Testis (tissue), 3 donors: ENCODE data around the gene PCDHGC5. TPM values are rescaled to one million over a fixed set of nuclear protein-coding genes. Genes with fewer than 3 reads are reported as not detected.

Experiments used
- DNase-seq: peaks from one replicate; pipeline ENCODE4 v3.0.0-alpha.2; 2019
- H3K27ac ChIP-seq, 2 donors: fragments of 200-600 bp; sonication (generic); one replicate each; pipeline ENCODE4 v1.5.1; 2019
- H3K27me3 ChIP-seq: fragments of 200-600 bp; sonication (generic); one replicate; pipeline ENCODE4 v1.5.1; 2019
- H3K36me3 ChIP-seq: fragments of 200-600 bp; sonication (generic); one replicate; pipeline ENCODE4 v1.5.1; 2017; ENCODE audit warnings: low read depth; ENCODE audit errors: missing control alignments
- H3K4me1 ChIP-seq: fragments of 200-600 bp; sonication (generic); one replicate; pipeline ENCODE4 v1.5.1; 2019
- H3K4me3 ChIP-seq, 2 donors: fragments of 200-600 bp; sonication (generic); one replicate each; pipeline ENCODE4 v1.5.1; 2017 to 2019
- H3K9me3 ChIP-seq: fragments of 200-600 bp; sonication (generic); one replicate; pipeline ENCODE4 v1.5.1; 2017
- CTCF ChIP-seq, 3 experiments: fragments of 450-650 bp in 2 of 3; fragments of 200-600 bp in 1 of 3; sonication (generic) in 1 of 3; IDR thresholded peaks; one replicate each; pipeline ENCODE4 v1.5.1; 2016 to 2019; ENCODE audit warnings: antibody characterized with exemption in 3 of 3, mild to moderate bottlenecking in 2 of 3, moderate library complexity in 1 of 3
- POLR2A ChIP-seq: fragments of 450-650 bp; IDR thresholded peaks from one replicate; pipeline ENCODE4 v1.6.1; 2017; ENCODE audit warnings: antibody characterized with exemption, mild to moderate bottlenecking, moderate library complexity
- WGBS, 2 donors: methylation state at CpG; one replicate each; pipeline ENCODE4 v1.1.5; 2018; 5-methylcytosine and 5-hydroxymethylcytosine counted together
- intact Hi-C: fragments of 100-400 bp; cut with DNase I; formaldehyde crosslinking; loops from one replicate; pipeline ENCODE4 v1.15.1; 2023; ENCODE audit warnings: low total_unique reads
- polyA plus RNA-seq: library from polyadenylated mRNA; stranded (reverse); fragments of 350-450 nt; fragmentation: Illumina TruSeq; extraction: RNeasy Lipid Tissue Mini Kit (QIAGEN cat#74804); gene quantifications from one replicate; pipeline ENCODE4 v1.2.3, GENCODE V29; 2014; ENCODE audit warnings: low read depth, low replicate concordance; ENCODE audit not compliant: insufficient read depth
- total RNA-seq, 2 donors: library from RNA; depleted of rRNA; stranded (reverse); fragments of >200 nt; gene quantifications; one replicate each; pipeline ENCODE4 v1.2.3, GENCODE V29; 2016

The PCDHGC5 gene
- total and polyA plus RNA-seq, 3 donors from 2014 or later: 0.50 to 5.4 (median 4.9) TPM

GRCh38 chr5:141516672-141517025 is 27.8 kb downstream of the PCDHGC5 start:
- H3K27ac ChIP-seq: no peak overlapping the region
- TF ChIP-seq CTCF (IDR thresholded peaks at IDR 0.05): no peak
- no peak for TF ChIP-seq POLR2A
- no peaks in the 10 kb centered on the region for H3K9me3 ChIP-seq
- no peak for DNase-seq
- intact Hi-C loops: no loop called here
- H3K4me1 ChIP-seq: peaks cover 24% of the 10 kb centered on the region
- H3K27me3 ChIP-seq: no peaks in the 10 kb centered on the region
- no peaks in the 10 kb centered on the region for H3K36me3 ChIP-seq
- WGBS, 2 donors: 65 to 74% methylated on average over 4 to 8 of the region's 8 CpGs
- H3K4me3 ChIP-seq: no peak overlapping the region

DNA sequence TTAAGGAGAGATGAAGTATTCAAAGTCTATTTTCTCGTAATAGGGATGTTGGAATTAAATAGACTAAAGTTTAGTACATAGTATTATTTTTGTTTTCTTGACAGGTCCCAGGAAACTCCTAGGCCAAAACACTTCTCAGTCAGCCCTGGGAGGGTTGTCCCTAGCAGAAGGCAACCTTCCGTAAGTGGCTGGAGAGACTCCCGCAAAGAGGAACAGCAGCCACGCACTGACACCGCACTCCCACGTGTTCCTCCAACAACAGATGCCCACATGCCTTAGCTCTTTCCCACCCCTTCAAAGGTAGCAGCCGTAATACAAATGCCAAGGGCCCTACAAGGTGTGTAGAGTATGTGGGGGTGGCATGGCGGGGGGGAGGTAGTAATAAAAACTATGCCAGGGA is 28.4 kb downstream of the PCDHGC5 start:
- intact Hi-C loops: no loop called here
- Histone ChIP-seq H3K4me3 (no peak overlapping the region), H3K4me1 (peaks cover 25% of the 10 kb centered on the region), H3K27ac (no peak overlapping the region), H3K36me3 (no peaks in the 10 kb centered on the region), H3K9me3 (no peaks in the 10 kb centered on the region), H3K27me3 (no peaks in the 10 kb centered on the region)
- TF ChIP-seq POLR2A: no peak
- TF ChIP-seq CTCF (IDR thresholded peaks at IDR 0.05): no peak
- WGBS, 2 donors: 76 to 81% methylated on average over 8 of the region's 8 CpGs
- no peak for DNase-seq

- Histone ChIP-seq H3K9me3 (no peaks in the 10 kb centered on the region), H3K36me3 (no peaks in the 10 kb centered on the region), H3K4me3 (no peak overlapping the region), H3K27ac (no peak overlapping the region), H3K4me1 (peaks cover 25% of the 10 kb centered on the region), H3K27me3 (no peaks in the 10 kb centered on the region)
- TF ChIP-seq POLR2A (no peak), CTCF (IDR thresholded peaks at IDR 0.05) (no peak)
- DNase-seq: no peak
- intact Hi-C loops: no loop called here
- WGBS, 2 donors: 85 to 88% methylated on average over 11 of the region's 11 CpGs
Observed at GRCh38 chr5:141517880-141518617, 29.2 kb downstream of the PCDHGC5 start.

GRCh38 chr5:141518618-141519015 is 29.7 kb downstream of the PCDHGC5 start:
- H3K27ac ChIP-seq: no peak overlapping the region
- H3K4me3 ChIP-seq: no peak overlapping the region
- TF ChIP-seq POLR2A: no peak
- no peak for TF ChIP-seq CTCF (IDR thresholded peaks at IDR 0.05)
- DNase-seq: no peak
- H3K27me3 ChIP-seq: no peaks in the 10 kb centered on the region
- intact Hi-C loops: no loop called here
- WGBS, 2 donors: 91 to 93% methylated on average over 1 of the region's 1 CpG
- no peaks in the 10 kb centered on the region for H3K9me3 ChIP-seq
- H3K4me1 ChIP-seq: peaks cover 25% of the 10 kb centered on the region
- no peaks in the 10 kb centered on the region for H3K36me3 ChIP-seq
